ENCODE results near the gene STPG4. TPM values are rescaled to one million over a fixed set of nuclear protein-coding genes. Genes with fewer than 3 reads are reported as not detected.

The STPG4 gene
- total RNA-seq, 3 donors from 2014 or later (not counting 1 experiment from before 2014, with no cell fraction given), result 0.21 to 0.65 TPM; not detected in 1

DNA sequence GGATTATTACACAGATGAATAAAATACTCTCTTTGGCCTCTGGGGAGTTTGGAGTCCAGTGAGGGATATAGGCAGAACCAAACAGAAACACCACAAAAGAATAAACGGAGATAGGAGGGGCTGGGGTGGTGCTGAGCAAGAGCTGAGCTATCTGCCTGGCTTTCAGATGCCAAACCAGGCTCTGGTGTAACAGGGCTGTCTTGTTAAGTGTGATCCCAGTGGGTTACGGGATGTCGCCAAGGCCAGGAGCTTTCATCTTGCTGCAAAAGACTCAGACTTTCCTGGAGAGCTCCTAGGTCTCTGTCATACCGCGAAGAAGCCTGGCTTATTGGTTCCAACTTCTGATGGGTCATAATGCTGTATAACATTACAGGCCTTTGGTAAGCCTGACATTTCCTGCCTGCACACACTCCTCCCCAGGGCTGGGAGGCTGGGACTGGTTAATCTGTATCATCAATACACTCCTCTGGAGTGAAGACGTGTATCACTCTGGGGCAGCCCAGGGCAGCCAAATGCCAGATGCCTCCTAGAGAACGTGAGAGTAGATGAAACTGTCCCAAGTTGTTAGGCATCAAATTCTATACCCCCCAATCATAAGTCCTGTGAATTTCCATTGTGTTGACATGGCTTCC, 60.5 kb downstream of the STPG4 start:
- Mint-ChIP-seq H3K4me1 (no peaks in the 10 kb centered on the region), H3K4me3 (no peak overlapping the region), H3K27me3 (ENCODE audit: low read depth in 2 of 2) (peaks cover 0 to 8% of the 10 kb centered on the region in 2 donors), H3K9me3 (no peaks in the 10 kb centered on the region), H3K36me3 (no peaks in the 10 kb centered on the region), H3K27ac (no peak overlapping the region)
- 92% methylated on average over 7 of the region's 7 CpGs for WGBS (ENCODE audit: insufficient coverage)
- H3K4me3 ChIP-seq (ENCODE audit: low read length), result no peak overlapping the region
- H3K4me1 ChIP-seq (ENCODE audit: control insufficient read depth, insufficient read depth, low read length), result no peaks in the 10 kb centered on the region
- H3K36me3 ChIP-seq (ENCODE audit: control insufficient read depth, insufficient read depth, low read length), result no peaks in the 10 kb centered on the region
- ATAC-seq (no peak), DNase-seq (no peak)
- H3K27ac ChIP-seq (ENCODE audit: low read length), result no peak overlapping the region
- intact Hi-C loops (cut with micrococcal nuclease), result no loop called here
- H3K9me3 ChIP-seq (ENCODE audit: control insufficient read depth, insufficient read depth, low read length), result no peaks in the 10 kb centered on the region
- TF ChIP-seq, protein P1, sequence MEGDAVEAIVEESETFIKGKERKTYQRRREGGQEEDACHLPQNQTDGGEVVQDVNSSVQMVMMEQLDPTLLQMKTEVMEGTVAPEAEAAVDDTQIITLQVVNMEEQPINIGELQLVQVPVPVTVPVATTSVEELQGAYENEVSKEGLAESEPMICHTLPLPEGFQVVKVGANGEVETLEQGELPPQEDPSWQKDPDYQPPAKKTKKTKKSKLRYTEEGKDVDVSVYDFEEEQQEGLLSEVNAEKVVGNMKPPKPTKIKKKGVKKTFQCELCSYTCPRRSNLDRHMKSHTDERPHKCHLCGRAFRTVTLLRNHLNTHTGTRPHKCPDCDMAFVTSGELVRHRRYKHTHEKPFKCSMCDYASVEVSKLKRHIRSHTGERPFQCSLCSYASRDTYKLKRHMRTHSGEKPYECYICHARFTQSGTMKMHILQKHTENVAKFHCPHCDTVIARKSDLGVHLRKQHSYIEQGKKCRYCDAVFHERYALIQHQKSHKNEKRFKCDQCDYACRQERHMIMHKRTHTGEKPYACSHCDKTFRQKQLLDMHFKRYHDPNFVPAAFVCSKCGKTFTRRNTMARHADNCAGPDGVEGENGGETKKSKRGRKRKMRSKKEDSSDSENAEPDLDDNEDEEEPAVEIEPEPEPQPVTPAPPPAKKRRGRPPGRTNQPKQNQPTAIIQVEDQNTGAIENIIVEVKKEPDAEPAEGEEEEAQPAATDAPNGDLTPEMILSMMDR (IDR thresholded peaks at IDR 0.05), result no peak
- no peaks in the 10 kb centered on the region for H3K27me3 ChIP-seq (ENCODE audit: control insufficient read depth, insufficient read depth, low read length)

DNA sequence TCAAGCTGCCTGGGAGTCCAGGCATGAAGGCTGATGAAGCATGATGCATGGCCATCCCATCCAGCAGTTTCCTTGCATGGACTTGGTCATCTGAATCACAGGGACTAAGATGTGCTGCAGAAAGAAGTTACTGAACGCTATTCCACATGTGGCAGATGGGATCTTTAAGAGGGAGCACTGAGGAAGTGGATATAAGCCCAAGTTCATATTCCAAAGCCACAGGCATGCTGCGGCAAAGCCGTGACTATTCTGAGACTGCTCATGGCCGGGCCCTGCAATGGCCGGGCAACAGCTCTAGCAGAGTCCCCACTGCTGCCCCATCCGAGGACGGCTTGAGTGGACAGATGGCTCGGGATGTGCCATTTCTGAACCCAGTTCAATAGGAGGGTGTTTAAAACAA, 61.5 kb downstream of the STPG4 start:
- no peaks in the 10 kb centered on the region for H3K4me1 ChIP-seq (ENCODE audit: control insufficient read depth, insufficient read depth, low read length)
- Mint-ChIP-seq H3K4me3 (no peak overlapping the region), H3K4me1 (no peaks in the 10 kb centered on the region), H3K27me3 (ENCODE audit: low read depth in 2 of 2) (peaks cover 0 to 8% of the 10 kb centered on the region in 2 donors), H3K9me3 (no peaks in the 10 kb centered on the region), H3K36me3 (no peaks in the 10 kb centered on the region), H3K27ac (no peak overlapping the region)
- intact Hi-C loops (cut with micrococcal nuclease), result no loop called here
- no peaks in the 10 kb centered on the region for H3K27me3 ChIP-seq (ENCODE audit: control insufficient read depth, insufficient read depth, low read length)
- H3K4me3 ChIP-seq (ENCODE audit: low read length), result no peak overlapping the region
- ATAC-seq (no peak), DNase-seq (no peak)
- no peaks in the 10 kb centered on the region for H3K36me3 ChIP-seq (ENCODE audit: control insufficient read depth, insufficient read depth, low read length)
- no peak overlapping the region for H3K27ac ChIP-seq (ENCODE audit: low read length)
- TF ChIP-seq, protein P1 (IDR thresholded peaks at IDR 0.05), result no peak
- no peaks in the 10 kb centered on the region for H3K9me3 ChIP-seq (ENCODE audit: control insufficient read depth, insufficient read depth, low read length)
- 94% methylated on average over 8 of the region's 8 CpGs for WGBS (ENCODE audit: insufficient coverage)

DNA sequence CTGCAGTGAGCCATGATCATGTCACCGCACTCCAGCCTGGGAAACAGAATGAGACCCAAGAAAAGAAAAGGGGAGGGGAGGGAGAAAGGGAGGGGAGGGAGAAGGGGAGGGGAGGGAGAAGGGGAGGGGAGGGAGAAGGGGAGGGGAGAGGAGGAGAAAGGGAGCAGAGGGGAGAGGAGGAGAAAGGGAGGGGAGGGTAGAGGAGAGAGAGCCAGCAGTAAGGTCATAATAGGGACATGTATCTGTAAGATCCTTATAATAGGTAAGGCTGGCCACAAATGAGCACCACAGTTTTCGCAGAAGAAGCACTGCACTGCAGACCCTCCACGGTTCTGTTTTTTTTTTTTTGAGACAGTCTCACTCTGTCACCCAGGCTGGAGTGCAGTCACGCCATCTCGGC, 62.6 kb downstream of the STPG4 start:
- H3K36me3 ChIP-seq (ENCODE audit: control insufficient read depth, insufficient read depth, low read length), result no peaks in the 10 kb centered on the region
- TF ChIP-seq, protein P1 (IDR thresholded peaks at IDR 0.05), result no peak
- Mint-ChIP-seq H3K27me3 (ENCODE audit: low read depth in 2 of 2) (peaks cover 0 to 8% of the 10 kb centered on the region in 2 donors), H3K36me3 (no peaks in the 10 kb centered on the region), H3K4me1 (no peaks in the 10 kb centered on the region), H3K9me3 (no peaks in the 10 kb centered on the region), H3K4me3 (no peak overlapping the region), H3K27ac (no peak overlapping the region)
- intact Hi-C loops (cut with micrococcal nuclease), result no loop called here
- no peaks in the 10 kb centered on the region for H3K4me1 ChIP-seq (ENCODE audit: control insufficient read depth, insufficient read depth, low read length)
- ATAC-seq, result no peak
- H3K9me3 ChIP-seq (ENCODE audit: control insufficient read depth, insufficient read depth, low read length), result no peaks in the 10 kb centered on the region
- no peak overlapping the region for H3K27ac ChIP-seq (ENCODE audit: low read length)
- 91% methylated on average over 5 of the region's 5 CpGs for WGBS (ENCODE audit: insufficient coverage)
- no peak for DNase-seq
- H3K27me3 ChIP-seq (ENCODE audit: control insufficient read depth, insufficient read depth, low read length), result no peaks in the 10 kb centered on the region
- no peak overlapping the region for H3K4me3 ChIP-seq (ENCODE audit: low read length)

DNA sequence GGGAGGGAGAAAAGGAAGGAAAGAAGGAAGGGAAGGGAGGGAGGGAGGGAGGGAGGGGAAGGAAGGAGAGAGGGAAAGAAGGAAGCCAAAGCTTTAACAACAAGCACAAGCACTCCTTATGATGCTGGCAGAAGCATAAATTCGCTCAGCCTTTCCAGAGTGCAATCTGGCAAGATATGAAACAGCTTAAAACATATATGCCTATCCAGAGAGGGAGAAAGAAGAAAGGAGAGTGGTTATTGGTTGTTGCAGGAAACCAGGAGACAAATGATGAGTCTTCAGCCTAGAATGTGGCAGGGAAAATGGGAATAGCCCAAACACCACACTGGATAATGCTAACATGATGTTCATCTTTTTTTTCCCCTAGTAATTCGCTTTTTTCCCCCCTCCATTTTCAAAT, 64.0 kb downstream of the STPG4 start:
- ATAC-seq (no peak), DNase-seq (no peak)
- peaks cover 0 to 8% of the 10 kb centered on the region in 2 donors for H3K27me3 Mint-ChIP-seq (ENCODE audit: low read depth in 2 of 2)
- intact Hi-C loops (cut with micrococcal nuclease), result no loop called here
- H3K4me1 ChIP-seq (ENCODE audit: control insufficient read depth, insufficient read depth, low read length), result no peaks in the 10 kb centered on the region
- no peak overlapping the region for H3K4me3 Mint-ChIP-seq
- no peaks in the 10 kb centered on the region for H3K9me3 Mint-ChIP-seq
- no peak overlapping the region for H3K27ac ChIP-seq (ENCODE audit: low read length)
- TF ChIP-seq, protein P1 (IDR thresholded peaks at IDR 0.05), result no peak
- no peaks in the 10 kb centered on the region for H3K36me3 Mint-ChIP-seq
- H3K36me3 ChIP-seq (ENCODE audit: control insufficient read depth, insufficient read depth, low read length), result no peaks in the 10 kb centered on the region
- H3K4me3 ChIP-seq (ENCODE audit: low read length), result no peak overlapping the region
- H3K9me3 ChIP-seq (ENCODE audit: control insufficient read depth, insufficient read depth, low read length), result no peaks in the 10 kb centered on the region
- H3K27me3 ChIP-seq (ENCODE audit: control insufficient read depth, insufficient read depth, low read length), result no peaks in the 10 kb centered on the region
- H3K27ac Mint-ChIP-seq, result no peak overlapping the region
- 83% methylated on average over 1 of the region's 2 CpGs for WGBS (ENCODE audit: insufficient coverage)
- H3K4me1 Mint-ChIP-seq, result no peaks in the 10 kb centered on the region
